ENCODE results near the gene MYBL2.

The MYBL2 gene

GRCh38 chr20:43681991-43682410, 15.1 kb downstream of the MYBL2 start:
- no peaks in the 10 kb centered on the region for H3K4me1 ChIP-seq (ENCODE audit: control insufficient read depth, insufficient read depth, low read length, poor library complexity, severe bottlenecking)
- no peaks in the 10 kb centered on the region for H3K9me3 ChIP-seq (ENCODE audit: control insufficient read depth, low read length)
- H3K27ac ChIP-seq (ENCODE audit: insufficient read depth, low read length, poor library complexity, severe bottlenecking) = no peak overlapping the region
- H3K27me3 ChIP-seq (replicated peaks; ENCODE audit: control insufficient read depth, insufficient read depth, low read length, poor library complexity, severe bottlenecking) = no peaks in the 10 kb centered on the region
- DNase-seq = no peak
- no peaks in the 10 kb centered on the region for H3K36me3 ChIP-seq (ENCODE audit: control insufficient read depth, insufficient read depth, low read length)
- H3K4me3 ChIP-seq (ENCODE audit: insufficient read depth, low read depth, low read length, poor library complexity, severe bottlenecking) = no peak overlapping the region

- no peaks in the 10 kb centered on the region for H3K4me1 ChIP-seq (ENCODE audit: control insufficient read depth, insufficient read depth, low read length, poor library complexity, severe bottlenecking)
- no peak for DNase-seq
Observed at GRCh38 chr20:43682446-43682845, 15.5 kb downstream of the MYBL2 start.

GRCh38 chr20:43686820-43687219, 19.9 kb downstream of the MYBL2 start:
- H3K27ac ChIP-seq (ENCODE audit: insufficient read depth, low read length, poor library complexity, severe bottlenecking) = no peak overlapping the region
- no peak overlapping the region for H3K4me3 ChIP-seq (ENCODE audit: insufficient read depth, low read depth, low read length, poor library complexity, severe bottlenecking)
- no peak for DNase-seq
- no peaks in the 10 kb centered on the region for H3K4me1 ChIP-seq (ENCODE audit: control insufficient read depth, insufficient read depth, low read length, poor library complexity, severe bottlenecking)
- H3K27me3 ChIP-seq (replicated peaks; ENCODE audit: control insufficient read depth, insufficient read depth, low read length, poor library complexity, severe bottlenecking) = no peaks in the 10 kb centered on the region
- no peaks in the 10 kb centered on the region for H3K36me3 ChIP-seq (ENCODE audit: control insufficient read depth, insufficient read depth, low read length)
- H3K9me3 ChIP-seq (ENCODE audit: control insufficient read depth, low read length) = no peaks in the 10 kb centered on the region

More at GRCh38 chr20:43682446-43682845, 15.5 kb downstream of the MYBL2 start:
- H3K27me3 ChIP-seq (replicated peaks; ENCODE audit: control insufficient read depth, insufficient read depth, low read length, poor library complexity, severe bottlenecking) = no peaks in the 10 kb centered on the region
- H3K36me3 ChIP-seq (ENCODE audit: control insufficient read depth, insufficient read depth, low read length) = no peaks in the 10 kb centered on the region
- no peak overlapping the region for H3K4me3 ChIP-seq (ENCODE audit: insufficient read depth, low read depth, low read length, poor library complexity, severe bottlenecking)
- H3K27ac ChIP-seq (ENCODE audit: insufficient read depth, low read length, poor library complexity, severe bottlenecking) = no peak overlapping the region
- H3K9me3 ChIP-seq (ENCODE audit: control insufficient read depth, low read length) = no peaks in the 10 kb centered on the region

- no peak for DNase-seq
- no peaks in the 10 kb centered on the region for H3K4me1 ChIP-seq (ENCODE audit: control insufficient read depth, insufficient read depth, low read length, poor library complexity, severe bottlenecking)
- H3K27me3 ChIP-seq (replicated peaks; ENCODE audit: control insufficient read depth, insufficient read depth, low read length, poor library complexity, severe bottlenecking) = no peaks in the 10 kb centered on the region
- H3K27ac ChIP-seq (ENCODE audit: insufficient read depth, low read length, poor library complexity, severe bottlenecking) = no peak overlapping the region
- no peaks in the 10 kb centered on the region for H3K9me3 ChIP-seq (ENCODE audit: control insufficient read depth, low read length)
- H3K4me3 ChIP-seq (ENCODE audit: insufficient read depth, low read depth, low read length, poor library complexity, severe bottlenecking) = no peak overlapping the region
- H3K36me3 ChIP-seq (ENCODE audit: control insufficient read depth, insufficient read depth, low read length) = no peaks in the 10 kb centered on the region
Observed at GRCh38 chr20:43689165-43689564, 22.3 kb downstream of the MYBL2 start.

DNA sequence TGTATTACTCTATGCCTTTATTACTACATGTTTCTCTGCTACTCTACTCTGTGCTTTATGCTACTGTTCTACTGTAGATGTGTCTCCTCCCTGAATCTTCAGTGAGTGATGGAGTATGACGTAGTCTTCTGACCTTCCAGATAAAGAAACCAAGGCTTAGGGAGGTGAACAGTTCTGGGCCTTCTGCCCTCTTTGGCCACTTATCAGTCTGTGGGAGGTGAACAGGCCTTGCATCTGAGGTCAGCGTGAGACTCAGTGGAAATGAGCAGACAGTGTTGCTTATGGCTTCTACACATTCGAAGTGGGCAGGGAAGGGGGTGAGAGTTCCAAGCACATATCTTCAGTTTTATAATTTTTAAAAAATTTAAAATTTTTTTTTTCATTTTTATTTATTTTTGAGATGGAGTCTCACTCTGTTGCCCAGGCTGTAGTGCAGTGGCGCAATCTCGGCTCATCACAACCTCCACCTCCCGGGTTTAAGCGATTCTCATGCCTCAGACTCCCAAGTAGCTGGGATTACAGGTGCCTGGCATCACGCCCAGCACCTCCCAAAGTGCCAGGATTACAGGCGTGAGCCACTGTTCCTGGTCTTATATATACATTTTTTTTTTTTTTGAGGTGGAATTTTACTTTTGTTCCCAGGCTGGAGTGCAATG, 24.2 kb downstream of the MYBL2 start:
- Histone ChIP-seq H3K9me3 (ENCODE audit: control insufficient read depth, low read length) (no peaks in the 10 kb centered on the region), H3K4me3 (ENCODE audit: insufficient read depth, low read depth, low read length, poor library complexity, severe bottlenecking) (no peak overlapping the region), H3K36me3 (ENCODE audit: control insufficient read depth, insufficient read depth, low read length) (no peaks in the 10 kb centered on the region), H3K4me1 (ENCODE audit: control insufficient read depth, insufficient read depth, low read length, poor library complexity, severe bottlenecking) (no peaks in the 10 kb centered on the region), H3K27ac (ENCODE audit: insufficient read depth, low read length, poor library complexity, severe bottlenecking) (no peak overlapping the region), H3K27me3 (replicated peaks; ENCODE audit: control insufficient read depth, insufficient read depth, low read length, poor library complexity, severe bottlenecking) (no peaks in the 10 kb centered on the region)
- DNase-seq = no peak

- Histone ChIP-seq H3K27me3 (replicated peaks; ENCODE audit: control insufficient read depth, insufficient read depth, low read length, poor library complexity, severe bottlenecking) (no peaks in the 10 kb centered on the region), H3K4me3 (ENCODE audit: insufficient read depth, low read depth, low read length, poor library complexity, severe bottlenecking) (no peak overlapping the region), H3K4me1 (ENCODE audit: control insufficient read depth, insufficient read depth, low read length, poor library complexity, severe bottlenecking) (no peaks in the 10 kb centered on the region), H3K36me3 (ENCODE audit: control insufficient read depth, insufficient read depth, low read length) (no peaks in the 10 kb centered on the region), H3K9me3 (ENCODE audit: control insufficient read depth, low read length) (no peaks in the 10 kb centered on the region), H3K27ac (ENCODE audit: insufficient read depth, low read length, poor library complexity, severe bottlenecking) (no peak overlapping the region)
- peak in 1 of 3 donors; percentile 11 for DNase-seq
Observed at GRCh38 chr20:43691928-43692524, 25.1 kb downstream of the MYBL2 start.

DNA sequence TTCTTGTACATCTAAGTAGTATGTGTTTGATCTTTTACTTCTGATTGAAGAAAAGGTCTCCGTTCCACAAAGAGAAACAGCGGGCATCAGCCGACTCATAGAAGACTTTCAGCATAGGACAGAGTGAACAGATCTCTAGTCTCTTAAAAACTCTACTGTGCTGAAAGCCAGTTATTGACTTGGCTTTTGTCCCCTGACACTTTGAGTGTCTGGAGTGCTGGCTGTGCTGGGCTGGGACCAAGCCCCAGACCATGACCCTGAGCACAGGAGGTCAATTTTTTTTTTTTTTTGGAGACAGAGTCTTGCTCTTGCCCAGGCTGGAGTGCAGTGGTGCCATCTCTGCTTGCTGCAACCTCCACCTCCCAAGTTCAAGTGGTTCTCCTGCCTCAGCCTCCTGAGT, 27.8 kb downstream of the MYBL2 start:
- H3K27ac ChIP-seq (ENCODE audit: insufficient read depth, low read length, poor library complexity, severe bottlenecking) = no peak overlapping the region
- H3K36me3 ChIP-seq (ENCODE audit: control insufficient read depth, insufficient read depth, low read length) = no peaks in the 10 kb centered on the region
- no peaks in the 10 kb centered on the region for H3K4me1 ChIP-seq (ENCODE audit: control insufficient read depth, insufficient read depth, low read length, poor library complexity, severe bottlenecking)
- no peaks in the 10 kb centered on the region for H3K27me3 ChIP-seq (replicated peaks; ENCODE audit: control insufficient read depth, insufficient read depth, low read length, poor library complexity, severe bottlenecking)
- DNase-seq = no peak
- no peaks in the 10 kb centered on the region for H3K9me3 ChIP-seq (ENCODE audit: control insufficient read depth, low read length)
- H3K4me3 ChIP-seq (ENCODE audit: insufficient read depth, low read depth, low read length, poor library complexity, severe bottlenecking) = no peak overlapping the region

GRCh38 chr20:43695571-43695970, 28.7 kb downstream of the MYBL2 start:
- Histone ChIP-seq H3K27ac (ENCODE audit: insufficient read depth, low read length, poor library complexity, severe bottlenecking) (no peak overlapping the region), H3K27me3 (replicated peaks; ENCODE audit: control insufficient read depth, insufficient read depth, low read length, poor library complexity, severe bottlenecking) (no peaks in the 10 kb centered on the region), H3K4me1 (ENCODE audit: control insufficient read depth, insufficient read depth, low read length, poor library complexity, severe bottlenecking) (no peaks in the 10 kb centered on the region), H3K4me3 (ENCODE audit: insufficient read depth, low read depth, low read length, poor library complexity, severe bottlenecking) (no peak overlapping the region), H3K36me3 (ENCODE audit: control insufficient read depth, insufficient read depth, low read length) (no peaks in the 10 kb centered on the region), H3K9me3 (ENCODE audit: control insufficient read depth, low read length) (no peaks in the 10 kb centered on the region)
- no peak for DNase-seq

DNA sequence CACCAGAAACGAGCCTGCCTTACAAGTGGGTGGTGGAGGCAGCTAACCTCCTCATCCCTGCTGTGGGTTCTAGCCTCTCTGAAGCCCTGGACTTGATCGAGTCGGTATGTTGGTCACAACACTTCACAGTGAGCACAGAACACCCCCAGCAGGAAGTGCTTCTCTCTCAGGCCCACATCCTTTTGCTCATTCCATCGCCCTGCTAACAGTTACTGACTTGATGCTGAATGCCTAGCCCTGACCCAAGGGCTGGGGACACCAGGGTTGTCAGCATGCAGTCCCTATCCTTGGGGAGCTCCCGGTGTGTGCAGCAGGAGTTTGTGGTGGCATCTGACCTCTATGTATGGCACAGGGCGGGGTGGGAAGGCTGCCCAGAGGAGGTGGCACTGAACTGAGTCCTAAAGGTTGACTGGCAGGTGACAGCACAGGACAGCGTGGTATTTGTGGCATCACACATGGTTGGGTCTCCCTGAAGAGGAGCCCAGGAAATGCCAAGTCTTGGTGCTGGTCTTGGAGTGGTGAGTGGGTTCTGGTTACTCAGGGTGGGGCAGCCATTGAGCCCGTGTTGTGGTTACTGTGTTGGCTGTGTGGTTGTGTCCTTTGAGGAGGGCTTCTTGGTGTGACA, 33.1 kb downstream of the MYBL2 start:
- DNase-seq = no peak
- Histone ChIP-seq H3K36me3 (ENCODE audit: control insufficient read depth, insufficient read depth, low read length) (no peaks in the 10 kb centered on the region), H3K27me3 (replicated peaks; ENCODE audit: control insufficient read depth, insufficient read depth, low read length, poor library complexity, severe bottlenecking) (no peaks in the 10 kb centered on the region), H3K4me3 (ENCODE audit: insufficient read depth, low read depth, low read length, poor library complexity, severe bottlenecking) (no peak overlapping the region), H3K9me3 (ENCODE audit: control insufficient read depth, low read length) (no peaks in the 10 kb centered on the region), H3K4me1 (ENCODE audit: control insufficient read depth, insufficient read depth, low read length, poor library complexity, severe bottlenecking) (no peaks in the 10 kb centered on the region), H3K27ac (ENCODE audit: insufficient read depth, low read length, poor library complexity, severe bottlenecking) (no peak overlapping the region)

DNA sequence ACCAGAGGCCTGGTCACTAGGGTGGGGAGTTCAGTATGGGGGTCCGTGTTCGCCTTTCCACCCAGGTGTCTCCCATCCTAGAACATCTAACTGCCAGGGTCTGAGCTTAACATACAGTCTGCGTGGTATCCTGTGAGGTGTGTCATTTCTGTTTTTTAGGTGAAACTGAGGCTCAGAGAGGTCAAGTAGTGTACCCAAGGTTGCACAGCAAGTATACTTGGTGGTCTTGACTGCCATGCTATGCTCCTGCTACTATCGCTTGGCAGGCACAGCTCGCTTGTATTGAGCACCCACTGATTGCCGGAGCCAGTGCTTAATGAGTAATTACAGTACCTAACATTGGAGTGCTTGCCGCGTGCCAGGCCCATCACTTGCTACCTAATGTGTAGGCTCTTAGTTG, 33.7 kb downstream of the MYBL2 start:
- Histone ChIP-seq H3K4me1 (ENCODE audit: control insufficient read depth, insufficient read depth, low read length, poor library complexity, severe bottlenecking) (no peaks in the 10 kb centered on the region), H3K9me3 (ENCODE audit: control insufficient read depth, low read length) (no peaks in the 10 kb centered on the region), H3K27ac (ENCODE audit: insufficient read depth, low read length, poor library complexity, severe bottlenecking) (no peak overlapping the region), H3K4me3 (ENCODE audit: insufficient read depth, low read depth, low read length, poor library complexity, severe bottlenecking) (no peak overlapping the region), H3K36me3 (ENCODE audit: control insufficient read depth, insufficient read depth, low read length) (no peaks in the 10 kb centered on the region), H3K27me3 (replicated peaks; ENCODE audit: control insufficient read depth, insufficient read depth, low read length, poor library complexity, severe bottlenecking) (no peaks in the 10 kb centered on the region)
- no peak for DNase-seq

Measured in effector memory CD4-positive, alpha-beta T cell (primary cell).